ENCODE data around the gene FBXO3. TPM values are rescaled to one million over a fixed set of nuclear protein-coding genes. Genes with fewer than 3 reads are reported as not detected.
A peak's percentile ranks its signal among the peaks of the same experiment; 100 is the strongest.

The FBXO3 gene
- total and polyA plus RNA-seq, 9 donors: 25.2 to 43.0 (median 33.8) TPM

GRCh38 chr11:33695051-33695566 lies 79.2 kb downstream of the FBXO3 start:
- DNase-seq: peak in 1 of 5 donors; percentile 34
- no peak for TF ChIP-seq POLR2A (IDR thresholded peaks at IDR 0.05)
- no peak for TF ChIP-seq CTCF (IDR thresholded peaks at IDR 0.05)
- TF ChIP-seq EP300 (IDR thresholded peaks at IDR 0.05): no peak
- WGBS, 3 donors: 53 to 67% (median 59%) methylated on average over 4 of the region's 4 CpGs
- Histone ChIP-seq H3K4me3 (no peak overlapping the region), H3K36me3 (no peaks in the 10 kb centered on the region), H3K27ac (no peak overlapping the region), H3K4me1 (ENCODE audit: insufficient read depth) (peaks cover 26% of the 10 kb centered on the region), H3K27me3 (no peaks in the 10 kb centered on the region), H3K9me3 (no peaks in the 10 kb centered on the region)
- intact Hi-C loops (cut with DNase I): no loop called here

DNA sequence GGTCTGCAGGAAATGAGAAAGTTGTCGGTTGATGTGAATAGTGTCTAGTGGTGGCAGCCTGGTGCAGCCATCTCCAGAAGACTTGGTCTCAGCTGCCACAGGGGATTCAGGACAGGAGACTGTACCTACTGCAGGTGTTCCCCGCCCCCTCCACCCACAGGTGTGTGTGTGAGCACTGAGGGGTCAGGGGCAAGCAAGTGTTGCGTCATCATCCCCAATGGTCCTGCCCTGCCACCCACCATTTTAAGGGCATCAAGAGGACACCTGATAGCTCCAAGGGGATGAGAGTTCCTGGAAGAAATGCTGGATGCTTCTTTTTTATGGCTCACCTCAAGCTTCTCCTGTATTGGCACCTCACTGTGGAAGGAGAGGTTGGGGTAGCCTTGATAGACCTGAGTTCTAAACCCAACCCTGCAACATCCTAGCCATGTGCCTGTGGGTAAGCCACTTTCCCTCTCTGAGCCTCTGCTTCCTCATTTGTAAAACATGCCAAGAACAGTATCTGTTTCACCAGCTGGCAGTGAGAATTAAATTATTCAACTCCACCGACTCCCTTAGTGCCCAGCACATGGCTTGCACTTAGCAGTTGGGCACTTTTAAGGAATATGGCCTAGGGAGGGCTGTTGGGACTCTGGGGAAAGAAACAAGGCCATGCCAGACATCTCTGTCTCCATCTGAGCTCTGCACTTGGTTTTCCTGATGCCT lies 79.8 kb downstream of the FBXO3 start:
- DNase-seq: no peak
- Histone ChIP-seq H3K27ac (no peak overlapping the region), H3K4me3 (no peak overlapping the region), H3K36me3 (no peaks in the 10 kb centered on the region), H3K27me3 (no peaks in the 10 kb centered on the region), H3K9me3 (no peaks in the 10 kb centered on the region), H3K4me1 (ENCODE audit: insufficient read depth) (peaks cover 21% of the 10 kb centered on the region)
- no peak for TF ChIP-seq EP300 (IDR thresholded peaks at IDR 0.05)
- no peak for TF ChIP-seq CTCF (IDR thresholded peaks at IDR 0.05)
- no peak for TF ChIP-seq POLR2A (IDR thresholded peaks at IDR 0.05)
- intact Hi-C loops (cut with DNase I): no loop called here
- 77 to 85% (median 83%) methylated on average over 4 of the region's 4 CpGs for WGBS, 3 donors

- Histone ChIP-seq H3K27ac (peak overlapping the region in 1 of 2 donors; percentile 75), H3K9me3 (no peaks in the 10 kb centered on the region), H3K4me1 (ENCODE audit: insufficient read depth) (peaks cover 13% of the 10 kb centered on the region), H3K4me3 (no peak overlapping the region), H3K36me3 (no peaks in the 10 kb centered on the region), H3K27me3 (no peaks in the 10 kb centered on the region)
- no peak for DNase-seq
- intact Hi-C loops (cut with DNase I): no loop called here
- WGBS, 3 donors: 23 to 27% (median 25%) methylated on average over 5 of the region's 5 CpGs
- TF ChIP-seq EP300 (IDR thresholded peaks at IDR 0.05): no peak
- TF ChIP-seq POLR2A (IDR thresholded peaks at IDR 0.05): no peak
- no peak for TF ChIP-seq CTCF (IDR thresholded peaks at IDR 0.05)
These were observed 81.8 kb downstream of the FBXO3 start for GRCh38 chr11:33692541-33692940.

GRCh38 chr11:33692013-33692504 lies 82.3 kb downstream of the FBXO3 start:
- intact Hi-C loops (cut with DNase I): no loop called here
- peak; percentile 52 to 73 (median 58) for DNase-seq

More at GRCh38 chr11:33692013-33692504, 82.3 kb downstream of the FBXO3 start:
- TF ChIP-seq POLR2A (IDR thresholded peaks at IDR 0.05) (no peak), CTCF (IDR thresholded peaks at IDR 0.05) (no peak), EP300 (IDR thresholded peaks at IDR 0.05) (peak; percentile 44)
- Histone ChIP-seq H3K27me3 (no peaks in the 10 kb centered on the region), H3K9me3 (no peaks in the 10 kb centered on the region), H3K4me3 (peak overlapping the region; percentile 30), H3K27ac (peak overlapping the region; percentile 59 to 75), H3K36me3 (no peaks in the 10 kb centered on the region), H3K4me1 (ENCODE audit: insufficient read depth) (peaks cover 13% of the 10 kb centered on the region)
- WGBS, 3 donors: 1 to 6% (median 2%) methylated on average over 9 of the region's 9 CpGs
